ENCODE data around the gene EXOC3L4.

GRCh38 chr14:103064978-103065377 lies 29.5 kb upstream of the EXOC3L4 start:
- no peak for TF ChIP-seq CTCF (conservative IDR thresholded peaks at IDR 0.05; ENCODE audit: low read depth, low read length)
- TF ChIP-seq EZH2phosphoT487 (IDR thresholded peaks at IDR 0.05; ENCODE audit: borderline replicate concordance, low read length) = no peak
- no peak for TF ChIP-seq EZH2 (IDR thresholded peaks at IDR 0.05; ENCODE audit: low read length, unreplicated experiment)
